ENCODE data around the gene CEMIP.

Gene CEMIP

DNA sequence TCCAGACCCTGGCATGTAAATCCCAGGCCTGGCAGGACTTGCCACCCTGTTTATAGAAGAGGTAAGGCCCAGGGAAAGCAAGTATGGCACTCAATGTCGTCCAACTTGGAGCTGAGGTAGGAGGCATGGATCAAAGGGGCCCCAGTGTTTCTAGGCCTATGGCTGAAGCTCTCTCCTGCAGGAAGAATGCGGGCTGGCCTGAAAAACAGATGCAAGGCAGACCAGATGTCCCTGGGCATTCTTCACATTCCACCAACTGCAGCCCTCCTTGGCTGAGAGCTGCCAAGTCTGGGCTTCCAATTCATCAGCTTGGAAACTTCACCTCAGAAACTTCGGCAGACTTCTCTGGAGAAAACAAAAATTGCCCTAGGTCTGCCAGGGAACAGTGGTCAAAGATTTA, 188.3 kb downstream of the CEMIP start:
- no peak overlapping the region for H3K4me3 ChIP-seq (ENCODE audit: low read depth, low read length)
- TF ChIP-seq, protein P1, sequence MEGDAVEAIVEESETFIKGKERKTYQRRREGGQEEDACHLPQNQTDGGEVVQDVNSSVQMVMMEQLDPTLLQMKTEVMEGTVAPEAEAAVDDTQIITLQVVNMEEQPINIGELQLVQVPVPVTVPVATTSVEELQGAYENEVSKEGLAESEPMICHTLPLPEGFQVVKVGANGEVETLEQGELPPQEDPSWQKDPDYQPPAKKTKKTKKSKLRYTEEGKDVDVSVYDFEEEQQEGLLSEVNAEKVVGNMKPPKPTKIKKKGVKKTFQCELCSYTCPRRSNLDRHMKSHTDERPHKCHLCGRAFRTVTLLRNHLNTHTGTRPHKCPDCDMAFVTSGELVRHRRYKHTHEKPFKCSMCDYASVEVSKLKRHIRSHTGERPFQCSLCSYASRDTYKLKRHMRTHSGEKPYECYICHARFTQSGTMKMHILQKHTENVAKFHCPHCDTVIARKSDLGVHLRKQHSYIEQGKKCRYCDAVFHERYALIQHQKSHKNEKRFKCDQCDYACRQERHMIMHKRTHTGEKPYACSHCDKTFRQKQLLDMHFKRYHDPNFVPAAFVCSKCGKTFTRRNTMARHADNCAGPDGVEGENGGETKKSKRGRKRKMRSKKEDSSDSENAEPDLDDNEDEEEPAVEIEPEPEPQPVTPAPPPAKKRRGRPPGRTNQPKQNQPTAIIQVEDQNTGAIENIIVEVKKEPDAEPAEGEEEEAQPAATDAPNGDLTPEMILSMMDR (IDR thresholded peaks at IDR 0.05; ENCODE audit: control insufficient read depth, extremely low read depth, insufficient read depth): no peak
- no peak for DNase-seq (ENCODE audit: low read depth)

DNA sequence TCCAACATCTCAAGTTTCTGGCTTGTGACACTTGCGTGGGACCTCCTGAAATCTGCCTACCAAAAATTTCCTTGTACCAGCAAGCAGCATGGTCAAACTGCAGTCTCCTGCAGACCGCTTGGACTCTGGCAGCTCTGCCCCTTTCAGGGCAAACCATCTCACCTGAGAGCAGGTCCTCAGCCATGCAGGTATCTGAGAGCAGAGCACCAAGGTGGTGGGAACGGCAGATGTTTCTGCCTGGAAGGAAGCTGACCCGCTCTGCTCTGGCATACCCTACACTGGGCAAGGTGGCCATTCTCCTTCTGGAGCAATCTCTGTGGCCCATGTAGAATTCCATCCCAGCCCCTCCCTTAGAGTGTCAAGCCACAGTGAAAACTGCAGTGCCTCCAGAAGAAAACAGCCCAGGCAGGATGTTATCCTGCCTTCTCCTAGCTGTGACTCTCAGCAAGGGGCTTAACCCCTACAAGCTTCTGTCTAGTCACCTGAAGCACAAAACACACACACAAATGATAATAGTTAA, 188.9 kb downstream of the CEMIP start:
- DNase-seq (ENCODE audit: low read depth): no peak
- H3K4me3 ChIP-seq (ENCODE audit: low read depth, low read length): no peak overlapping the region
- TF ChIP-seq, protein P1 (IDR thresholded peaks at IDR 0.05; ENCODE audit: control insufficient read depth, extremely low read depth, insufficient read depth): no peak

DNA sequence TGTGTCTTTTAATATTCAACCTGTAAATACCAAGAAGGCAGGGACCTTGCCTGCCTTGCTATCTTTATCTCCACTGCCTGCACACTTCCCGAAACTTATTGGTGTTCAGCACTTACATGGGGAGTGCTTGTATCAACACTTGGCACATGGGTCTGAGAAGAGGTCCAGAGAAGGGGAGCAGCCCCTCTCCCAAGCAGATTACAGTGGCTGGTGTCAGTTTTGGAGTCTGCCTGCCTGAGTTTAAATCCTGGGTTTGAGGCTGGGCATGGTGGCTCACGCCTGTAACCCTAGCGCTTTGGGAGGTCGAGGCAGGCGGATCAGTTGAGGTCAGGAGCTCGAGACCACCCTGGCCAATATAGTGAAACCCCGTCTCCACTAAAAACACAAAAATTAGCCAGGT, 190.1 kb downstream of the CEMIP start:
- TF ChIP-seq, protein P1 (IDR thresholded peaks at IDR 0.05; ENCODE audit: control insufficient read depth, extremely low read depth, insufficient read depth): no peak

DNA sequence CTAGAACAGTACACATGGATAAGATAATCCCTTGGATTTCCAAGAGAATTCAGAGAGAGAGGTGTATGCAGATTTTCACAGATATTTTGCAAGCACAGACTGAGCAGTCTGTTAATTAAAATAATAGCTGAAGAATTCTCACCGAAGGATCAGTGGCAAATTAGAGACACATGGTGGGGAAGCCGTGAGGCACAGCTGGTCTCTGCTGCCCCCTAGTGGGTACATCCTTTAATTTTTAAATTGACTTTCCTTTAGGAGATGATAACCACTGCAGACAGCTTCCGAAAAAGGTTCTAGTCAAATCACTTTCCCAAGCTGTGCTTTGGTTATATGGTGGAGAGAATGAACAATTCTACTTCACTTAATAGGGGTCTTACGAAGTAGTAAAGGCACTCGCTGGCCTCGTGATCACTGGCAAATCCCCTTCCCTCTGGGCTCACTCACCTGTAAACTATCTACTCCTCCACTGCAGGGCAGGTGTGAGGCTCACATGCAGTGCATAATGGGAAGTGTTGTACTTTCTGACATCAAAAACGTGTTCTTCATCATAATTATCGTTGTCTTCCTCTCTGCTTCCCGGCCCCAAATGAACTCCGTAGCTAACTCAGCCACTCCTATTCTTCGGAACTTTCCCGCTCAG, 191.0 kb downstream of the CEMIP start:
- DNase-seq (ENCODE audit: low read depth): no peak
- TF ChIP-seq, protein P1 (IDR thresholded peaks at IDR 0.05; ENCODE audit: control insufficient read depth, extremely low read depth, insufficient read depth): peak; percentile 66

More for the DNA sequence above, 190.1 kb downstream of the CEMIP start:
- no peak overlapping the region for H3K4me3 ChIP-seq (ENCODE audit: low read depth, low read length)
- no peak for DNase-seq (ENCODE audit: low read depth)

DNA sequence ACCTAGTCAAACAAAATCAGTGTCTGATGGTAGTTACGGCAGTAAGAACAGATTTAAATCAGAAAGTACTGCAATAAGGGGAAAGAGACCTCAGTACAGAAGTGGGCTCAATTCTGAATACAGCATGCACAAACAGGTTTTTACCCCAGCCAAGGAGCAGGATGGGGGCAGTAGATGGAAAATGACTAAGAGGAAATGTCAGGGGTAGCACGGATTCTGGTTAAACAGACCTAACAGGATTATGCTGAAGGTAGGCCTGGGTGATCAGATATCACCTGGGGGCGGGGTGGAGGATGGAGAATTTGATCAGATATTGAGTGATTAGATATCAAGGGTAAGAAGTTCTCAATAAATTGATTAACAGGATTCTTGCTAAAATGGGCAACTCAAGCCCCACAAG, 191.5 kb downstream of the CEMIP start:
- no peak for DNase-seq (ENCODE audit: low read depth)
- TF ChIP-seq, protein P1 (IDR thresholded peaks at IDR 0.05; ENCODE audit: control insufficient read depth, extremely low read depth, insufficient read depth): no peak
- no peak overlapping the region for H3K4me3 ChIP-seq (ENCODE audit: low read depth, low read length)

More for the DNA sequence above, 191.0 kb downstream of the CEMIP start:
- H3K4me3 ChIP-seq (ENCODE audit: low read depth, low read length): no peak overlapping the region

DNA sequence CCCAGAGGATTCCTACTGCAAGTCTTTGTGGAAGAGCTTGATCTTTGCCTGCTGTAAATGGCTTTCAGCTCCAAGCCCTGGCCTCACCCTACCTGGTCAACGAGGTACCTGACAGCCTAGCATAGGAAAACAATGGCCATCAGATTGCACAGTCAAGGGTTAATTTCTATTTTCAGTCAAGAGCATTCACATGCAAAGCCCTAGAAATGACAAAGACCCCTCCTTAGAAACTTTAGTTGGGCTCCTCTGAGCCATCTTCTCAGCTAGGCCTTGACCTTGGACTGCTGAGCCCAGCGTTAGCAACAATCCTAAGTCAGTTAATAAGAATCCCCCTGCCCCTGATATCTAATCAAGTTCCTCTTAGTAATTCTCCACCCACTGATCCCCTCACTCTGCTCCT, 192.0 kb downstream of the CEMIP start:
- TF ChIP-seq, protein P1 (IDR thresholded peaks at IDR 0.05; ENCODE audit: control insufficient read depth, extremely low read depth, insufficient read depth): no peak
- no peak overlapping the region for H3K4me3 ChIP-seq (ENCODE audit: low read depth, low read length)
- no peak for DNase-seq (ENCODE audit: low read depth)

DNA sequence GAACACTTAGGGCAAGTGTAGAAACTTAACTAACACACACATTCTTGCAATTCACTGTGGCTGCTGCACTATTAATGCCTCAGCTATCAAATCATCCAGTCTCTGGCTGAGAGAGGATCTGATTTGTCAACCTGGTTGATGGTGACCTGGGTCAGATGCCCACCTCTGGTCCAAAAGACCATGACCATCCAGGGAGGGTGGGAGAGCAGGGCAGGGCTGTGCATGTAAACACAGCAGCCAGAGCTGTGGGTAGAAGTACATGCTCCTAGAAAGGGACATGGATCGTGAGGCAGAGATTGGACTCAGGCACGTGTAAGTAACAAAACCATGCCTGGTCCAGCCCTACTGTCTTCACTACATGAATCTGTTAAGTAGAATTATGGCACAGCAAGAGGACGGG, 193.1 kb downstream of the CEMIP start:
- TF ChIP-seq, protein P1 (IDR thresholded peaks at IDR 0.05; ENCODE audit: control insufficient read depth, extremely low read depth, insufficient read depth): no peak
- H3K4me3 ChIP-seq (ENCODE audit: low read depth, low read length): no peak overlapping the region
- DNase-seq (ENCODE audit: low read depth): no peak

All from LNCaP clone FGC (cell line).